ENCODE results near the gene LANCL2.
A peak's percentile ranks its signal among the peaks of the same experiment; 100 is the strongest.

LANCL2 gene

GRCh38 chr7:55362927-55363326, 2.2 kb upstream of the LANCL2 start:
- no peaks in the 10 kb centered on the region for H3K27me3 ChIP-seq (ENCODE audit: control insufficient read depth, insufficient read depth, low read length)
- no peak overlapping the region for H3K27ac ChIP-seq (ENCODE audit: low read depth, low read length)
- no peak overlapping the region for H3K4me3 ChIP-seq (ENCODE audit: low read depth, low read length)
- no peaks in the 10 kb centered on the region for H3K9me3 ChIP-seq (ENCODE audit: control insufficient read depth, insufficient read depth, low read depth, low read length)
- H3K9ac ChIP-seq (ENCODE audit: low read length) = no peak overlapping the region
- 0 out of 2 replicates have a peak, but pooled peaks cover 12% of the 10 kb centered on the region for H3K4me1 ChIP-seq (ENCODE audit: control insufficient read depth, insufficient read depth, low read length)
- H3K36me3 ChIP-seq (ENCODE audit: control insufficient read depth, insufficient read depth, low read length) = no peaks in the 10 kb centered on the region

DNA sequence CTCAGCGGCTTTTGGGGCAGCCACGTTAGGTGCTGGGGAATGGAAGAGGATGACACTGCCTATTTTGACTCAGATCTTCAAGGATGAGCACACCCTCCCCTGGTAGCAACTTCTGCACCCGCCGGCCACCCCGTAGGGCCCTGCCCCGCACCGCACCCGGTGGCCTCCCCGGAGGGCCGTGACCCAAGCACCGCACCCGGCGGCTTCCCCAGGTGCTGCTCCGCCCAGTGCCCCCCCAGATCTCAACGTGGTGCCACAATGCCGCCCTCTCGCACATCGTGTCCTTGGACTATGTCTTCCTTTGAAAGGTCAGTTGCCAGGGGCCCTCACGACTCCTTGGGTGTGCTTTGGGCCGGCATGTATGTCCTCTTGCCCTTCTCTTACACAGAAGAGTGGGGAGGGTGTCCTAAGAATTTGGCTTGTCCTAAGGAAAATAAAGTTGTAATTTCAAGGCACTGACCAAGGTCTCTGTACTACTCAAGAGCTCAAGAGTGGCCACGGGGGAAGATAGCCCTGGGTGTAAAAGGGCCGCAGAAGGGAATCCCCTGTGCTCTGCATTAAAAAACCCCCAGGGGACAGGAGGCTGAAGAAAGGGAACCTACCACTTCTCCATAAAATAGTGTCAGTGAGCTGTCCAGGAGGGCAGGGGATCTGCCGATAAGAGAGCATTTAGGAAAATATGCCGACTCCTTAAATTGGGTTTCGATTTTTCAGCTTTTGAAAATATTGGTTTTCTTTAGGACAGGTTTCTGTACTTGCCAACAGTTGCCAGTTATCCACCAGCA, 1.6 kb upstream of the LANCL2 start:
- H3K36me3 ChIP-seq (ENCODE audit: control insufficient read depth, insufficient read depth, low read length) = no peaks in the 10 kb centered on the region
- H3K27me3 ChIP-seq (ENCODE audit: control insufficient read depth, insufficient read depth, low read length) = no peaks in the 10 kb centered on the region
- no peak overlapping the region for H3K9ac ChIP-seq (ENCODE audit: low read length)
- H3K4me3 ChIP-seq (ENCODE audit: low read depth, low read length) = no peak overlapping the region
- no peak overlapping the region for H3K27ac ChIP-seq (ENCODE audit: low read depth, low read length)
- H3K4me1 ChIP-seq (ENCODE audit: control insufficient read depth, insufficient read depth, low read length) = 0 out of 2 replicates have a peak, but pooled peaks cover 12% of the 10 kb centered on the region
- H3K9me3 ChIP-seq (ENCODE audit: control insufficient read depth, insufficient read depth, low read depth, low read length) = no peaks in the 10 kb centered on the region

- Histone ChIP-seq H3K9ac (ENCODE audit: low read length) (peak overlapping the region; percentile 99), H3K27me3 (ENCODE audit: control insufficient read depth, insufficient read depth, low read length) (no peaks in the 10 kb centered on the region), H3K27ac (ENCODE audit: low read depth, low read length) (peak overlapping the region; percentile 98), H3K4me1 (ENCODE audit: control insufficient read depth, insufficient read depth, low read length) (0 out of 2 replicates have a peak, but pooled peaks cover 12% of the 10 kb centered on the region), H3K9me3 (ENCODE audit: control insufficient read depth, insufficient read depth, low read depth, low read length) (no peaks in the 10 kb centered on the region), H3K36me3 (ENCODE audit: control insufficient read depth, insufficient read depth, low read length) (no peaks in the 10 kb centered on the region), H3K4me3 (ENCODE audit: low read depth, low read length) (peak overlapping the region; percentile 78)
These were observed 731 bp downstream of the LANCL2 start for GRCh38 chr7:55365675-55366460.

DNA sequence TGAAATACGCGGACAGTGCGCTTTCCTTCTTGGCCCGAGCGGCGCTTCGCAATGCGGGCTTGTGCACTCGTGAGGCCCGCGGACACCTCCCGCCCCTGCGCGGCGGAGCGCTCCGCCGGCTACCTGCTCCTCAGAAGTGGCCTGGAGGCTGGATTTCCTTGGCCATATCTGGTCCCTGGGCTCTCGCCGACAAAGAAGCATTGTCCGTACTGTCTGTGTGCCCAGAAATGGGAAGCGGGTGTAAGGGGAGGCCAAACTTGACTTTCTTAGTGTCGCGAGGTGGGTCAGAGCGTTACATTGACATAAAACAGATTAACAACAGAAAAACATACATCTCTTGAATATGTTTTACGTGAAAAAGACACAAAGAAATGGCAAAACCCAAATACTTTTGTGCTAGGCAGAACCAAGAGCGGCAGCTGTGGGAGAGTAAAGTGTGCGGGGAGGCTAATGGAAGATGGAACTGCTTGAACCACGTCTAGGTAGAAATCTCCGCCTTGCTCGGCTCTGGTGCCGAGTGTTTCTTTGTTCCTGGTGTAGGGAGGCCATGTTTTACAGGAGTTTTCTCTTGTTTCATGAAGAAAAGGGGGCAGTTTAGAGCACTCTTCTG, 1.4 kb downstream of the LANCL2 start:
- H3K4me3 ChIP-seq (ENCODE audit: low read depth, low read length) = peak overlapping the region; percentile 78
- H3K4me1 ChIP-seq (ENCODE audit: control insufficient read depth, insufficient read depth, low read length) = 0 out of 2 replicates have a peak, but pooled peaks cover 12% of the 10 kb centered on the region
- no peaks in the 10 kb centered on the region for H3K9me3 ChIP-seq (ENCODE audit: control insufficient read depth, insufficient read depth, low read depth, low read length)
- no peaks in the 10 kb centered on the region for H3K27me3 ChIP-seq (ENCODE audit: control insufficient read depth, insufficient read depth, low read length)
- peak overlapping the region; percentile 98 for H3K27ac ChIP-seq (ENCODE audit: low read depth, low read length)
- H3K9ac ChIP-seq (ENCODE audit: low read length) = peak overlapping the region; percentile 99
- no peaks in the 10 kb centered on the region for H3K36me3 ChIP-seq (ENCODE audit: control insufficient read depth, insufficient read depth, low read length)

DNA sequence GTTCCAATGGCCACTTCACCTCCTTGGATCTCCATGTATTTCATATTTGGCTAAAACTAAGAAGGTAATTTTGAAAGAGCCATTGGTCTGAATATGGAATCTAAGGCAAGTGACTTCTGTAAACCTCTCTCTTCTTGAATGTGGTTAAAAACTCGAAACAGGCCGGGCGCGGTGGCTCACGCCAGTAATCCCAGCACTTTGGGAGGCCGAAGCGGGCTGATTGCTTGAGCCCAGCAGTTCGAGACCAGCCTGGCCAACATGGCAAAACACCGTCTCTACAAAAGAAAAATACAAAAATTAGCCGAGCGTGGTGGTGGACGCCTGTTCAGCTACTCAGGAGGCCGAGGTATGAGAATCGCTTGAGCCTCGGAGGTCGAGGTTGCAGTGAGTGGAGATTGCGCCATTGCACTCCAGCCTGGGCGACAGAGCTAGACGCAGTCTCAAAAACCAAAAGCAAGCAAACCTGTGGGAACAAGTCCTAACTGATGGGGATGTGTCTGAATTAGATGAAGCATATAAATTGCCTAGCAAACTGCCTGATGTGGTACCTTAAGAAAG, 2.2 kb downstream of the LANCL2 start:
- peak overlapping the region; percentile 99 for H3K9ac ChIP-seq (ENCODE audit: low read length)
- peak overlapping the region; percentile 78 for H3K4me3 ChIP-seq (ENCODE audit: low read depth, low read length)
- no peaks in the 10 kb centered on the region for H3K9me3 ChIP-seq (ENCODE audit: control insufficient read depth, insufficient read depth, low read depth, low read length)
- no peaks in the 10 kb centered on the region for H3K36me3 ChIP-seq (ENCODE audit: control insufficient read depth, insufficient read depth, low read length)
- H3K27ac ChIP-seq (ENCODE audit: low read depth, low read length) = peak overlapping the region; percentile 98; the same call in 1 of the 2 replicates
- no peaks in the 10 kb centered on the region for H3K27me3 ChIP-seq (ENCODE audit: control insufficient read depth, insufficient read depth, low read length)
- 0 out of 2 replicates have a peak, but pooled peaks cover 12% of the 10 kb centered on the region for H3K4me1 ChIP-seq (ENCODE audit: control insufficient read depth, insufficient read depth, low read length)

DNA sequence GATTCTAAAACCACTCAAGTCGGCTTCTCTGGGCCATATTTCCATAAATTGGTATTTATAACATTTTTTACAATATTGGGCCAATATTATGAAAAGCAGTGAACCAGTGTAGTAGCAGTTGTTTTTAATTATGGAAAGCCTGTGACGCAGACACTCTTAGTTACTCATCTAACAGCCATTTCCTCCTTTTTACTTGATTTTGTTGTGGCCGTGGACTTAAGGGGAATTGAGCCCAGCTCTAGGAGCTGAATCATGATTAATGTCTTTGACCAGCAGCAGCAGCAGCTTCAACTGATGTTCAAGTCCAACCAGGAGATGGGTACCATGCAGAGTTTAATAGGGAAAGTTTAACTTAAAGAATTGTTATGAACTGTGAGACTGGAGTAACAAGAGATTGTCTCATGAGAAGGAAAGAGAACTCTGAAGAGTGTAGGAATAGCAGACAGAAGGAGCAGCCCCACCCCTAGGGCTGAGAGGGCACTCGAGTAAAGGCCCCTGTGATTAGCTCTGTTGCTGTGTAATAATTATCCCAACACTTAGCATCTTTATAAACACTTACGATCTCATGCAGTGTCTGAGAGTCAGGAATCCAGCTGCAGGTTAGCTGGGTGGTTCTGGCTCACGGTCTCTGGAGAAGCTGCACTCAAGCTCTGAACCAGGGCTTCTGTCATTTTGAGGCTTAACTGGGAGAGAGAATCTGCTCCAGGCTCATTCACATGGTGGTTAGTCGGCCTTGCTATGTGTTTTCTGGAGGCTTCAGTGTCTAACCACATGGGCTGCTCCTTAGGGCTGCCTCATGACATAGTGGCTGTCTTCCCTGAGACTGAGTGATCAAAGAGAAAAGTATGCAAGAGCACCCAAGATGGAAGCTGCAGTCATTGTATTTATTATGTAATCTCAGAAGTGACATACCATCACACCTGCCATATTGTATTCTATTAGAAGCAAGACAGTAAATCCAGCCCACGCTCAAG, 4.6 kb downstream of the LANCL2 start:
- Histone ChIP-seq H3K9me3 (ENCODE audit: control insufficient read depth, insufficient read depth, low read depth, low read length) (no peaks in the 10 kb centered on the region), H3K27ac (ENCODE audit: low read depth, low read length) (no peak overlapping the region), H3K36me3 (ENCODE audit: control insufficient read depth, insufficient read depth, low read length) (no peaks in the 10 kb centered on the region), H3K9ac (ENCODE audit: low read length) (no peak overlapping the region), H3K4me1 (ENCODE audit: control insufficient read depth, insufficient read depth, low read length) (0 out of 2 replicates have a peak, but pooled peaks cover 9% of the 10 kb centered on the region), H3K27me3 (ENCODE audit: control insufficient read depth, insufficient read depth, low read length) (no peaks in the 10 kb centered on the region), H3K4me3 (ENCODE audit: low read depth, low read length) (no peak overlapping the region)

GRCh38 chr7:55374213-55374612, 9.1 kb downstream of the LANCL2 start:
- Histone ChIP-seq H3K27ac (ENCODE audit: low read depth, low read length) (no peak overlapping the region), H3K36me3 (ENCODE audit: control insufficient read depth, insufficient read depth, low read length) (no peaks in the 10 kb centered on the region), H3K9ac (ENCODE audit: low read length) (no peak overlapping the region), H3K4me3 (ENCODE audit: low read depth, low read length) (no peak overlapping the region), H3K9me3 (ENCODE audit: control insufficient read depth, insufficient read depth, low read depth, low read length) (no peaks in the 10 kb centered on the region; the same call in 1 of the 2 replicates), H3K4me1 (ENCODE audit: control insufficient read depth, insufficient read depth, low read length) (no peaks in the 10 kb centered on the region), H3K27me3 (ENCODE audit: control insufficient read depth, insufficient read depth, low read length) (no peaks in the 10 kb centered on the region)

GRCh38 chr7:55375237-55375636, 10.1 kb downstream of the LANCL2 start:
- no peaks in the 10 kb centered on the region for H3K4me1 ChIP-seq (ENCODE audit: control insufficient read depth, insufficient read depth, low read length)
- H3K27me3 ChIP-seq (ENCODE audit: control insufficient read depth, insufficient read depth, low read length) = no peaks in the 10 kb centered on the region
- H3K27ac ChIP-seq (ENCODE audit: low read depth, low read length) = no peak overlapping the region
- H3K9me3 ChIP-seq (ENCODE audit: control insufficient read depth, insufficient read depth, low read depth, low read length) = no peaks in the 10 kb centered on the region; the same call in 1 of the 2 replicates
- H3K4me3 ChIP-seq (ENCODE audit: low read depth, low read length) = no peak overlapping the region
- no peaks in the 10 kb centered on the region for H3K36me3 ChIP-seq (ENCODE audit: control insufficient read depth, insufficient read depth, low read length)
- H3K9ac ChIP-seq (ENCODE audit: low read length) = no peak overlapping the region

DNA sequence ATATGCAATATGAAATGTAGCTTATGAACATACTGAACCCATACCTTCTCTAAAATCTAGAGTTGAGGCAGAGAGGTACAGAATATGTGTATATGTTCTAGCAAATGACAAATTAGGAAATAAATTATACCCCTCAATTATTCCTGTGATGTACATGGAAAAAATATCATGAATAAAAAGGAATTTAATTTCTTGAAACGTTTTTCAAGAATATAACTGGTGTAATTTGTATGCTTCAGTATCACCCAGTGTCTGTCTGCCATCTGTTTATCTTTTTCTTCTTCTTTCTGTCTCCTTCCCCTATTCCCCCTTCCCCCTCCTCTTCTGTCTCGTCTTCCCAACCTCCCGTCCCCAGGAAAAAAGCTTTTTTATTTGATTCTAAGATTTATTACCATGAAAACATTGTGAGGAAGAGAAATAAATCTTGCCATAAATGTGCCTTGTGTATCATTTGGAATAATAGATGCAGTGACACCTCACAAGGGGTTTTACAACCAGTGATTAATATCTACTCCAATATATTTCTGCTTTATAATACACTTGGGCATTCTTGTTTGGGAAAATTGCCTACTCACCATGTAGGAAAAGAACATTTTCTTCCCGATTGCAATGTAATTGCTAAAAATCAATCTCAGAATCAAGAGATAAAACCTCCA, 12.2 kb downstream of the LANCL2 start:
- H3K27me3 ChIP-seq (ENCODE audit: control insufficient read depth, insufficient read depth, low read length) = no peaks in the 10 kb centered on the region
- no peak overlapping the region for H3K27ac ChIP-seq (ENCODE audit: low read depth, low read length)
- H3K36me3 ChIP-seq (ENCODE audit: control insufficient read depth, insufficient read depth, low read length) = no peaks in the 10 kb centered on the region
- no peak overlapping the region for H3K9ac ChIP-seq (ENCODE audit: low read length)
- H3K4me3 ChIP-seq (ENCODE audit: low read depth, low read length) = no peak overlapping the region
- H3K4me1 ChIP-seq (ENCODE audit: control insufficient read depth, insufficient read depth, low read length) = no peaks in the 10 kb centered on the region; the same call in 1 of the 2 replicates
- H3K9me3 ChIP-seq (ENCODE audit: control insufficient read depth, insufficient read depth, low read depth, low read length) = peaks cover 13% of the 10 kb centered on the region; the same call in 1 of the 2 replicates

Data from HUES6 (cell line).